SU-DHL-6 (cell line): ENCODE data around the gene TMC3.

Experiments used
- H2AFZ ChIP-seq: fragments of 200-600 bp; sonication (generic); 2 replicates; pipeline ENCODE4 v1.6.1; 2014; ENCODE audit warnings: low read depth, mild to moderate bottlenecking, moderate library complexity, mixed read lengths, antibody characterized with exemption, low read length; ENCODE audit not compliant: severe bottlenecking
- H3F3A ChIP-seq: fragments of 200-600 bp; shearing (Covaris generic); 2 replicates; pipeline ENCODE4 v1.6.0; 2016; ENCODE audit warnings: antibody characterized with exemption, mild to moderate bottlenecking; ENCODE audit not compliant: insufficient read depth
- H3K27ac ChIP-seq: fragments of 200-600 bp; sonication (generic); 2 replicates; pipeline ENCODE4 v1.5.1; 2016; ENCODE audit warnings: low read depth, mild to moderate bottlenecking, low read length, moderate library complexity, mixed read lengths
- H3K27me3 ChIP-seq: fragments of 200-600 bp; sonication (generic), shearing (Covaris generic); 2 replicates; pipeline ENCODE4 v1.6.0; 2014; ENCODE audit warnings: mild to moderate bottlenecking, low read length
- H3K36me3 ChIP-seq: fragments of 200-600 bp; sonication (generic); 2 replicates; pipeline ENCODE4 v1.6.1; 2014; ENCODE audit warnings: mild to moderate bottlenecking, low read length, mixed read lengths
- H3K4me2 ChIP-seq: fragments of 300-600, 200-600 bp; shearing (Covaris generic), sonication (generic); 2 replicates; pipeline ENCODE4 v1.6.0; 2014; ENCODE audit warnings: low read length, low read depth, mild to moderate bottlenecking; ENCODE audit not compliant: poor library complexity, severe bottlenecking
- H3K4me3 ChIP-seq: fragments of 200-600 bp; sonication (generic); 2 replicates; pipeline ENCODE4 v1.5.1; 2014; ENCODE audit warnings: antibody characterized with exemption, low read length, mild to moderate bottlenecking, mixed read lengths; ENCODE audit not compliant: insufficient read depth, poor library complexity, severe bottlenecking
- H3K79me2 ChIP-seq: fragments of 200-600 bp; sonication (generic); 2 replicates; pipeline ENCODE4 v1.6.1; 2014; ENCODE audit warnings: mild to moderate bottlenecking, low read length, moderate library complexity; ENCODE audit not compliant: insufficient read depth
- H3K9ac ChIP-seq: fragments of 200-600 bp; sonication (generic); 2 replicates; pipeline ENCODE4 v1.7.0; 2014; ENCODE audit warnings: mild to moderate bottlenecking, low read length
- H3K9me2 ChIP-seq: fragments of 200-600 bp; sonication (generic); replicated peaks from 2 replicates; pipeline ENCODE4 v1.6.1; 2014; ENCODE audit warnings: low read length; ENCODE audit not compliant: insufficient read depth
- H3K9me3 ChIP-seq: fragments of 200-600 bp; sonication (generic); 2 replicates; pipeline ENCODE4 v1.6.1; 2014; ENCODE audit warnings: low read length, mixed read lengths; ENCODE audit not compliant: insufficient read depth
- H4K20me1 ChIP-seq: fragments of 200-600 bp; sonication (generic); 2 replicates; pipeline ENCODE4 v1.6.1; 2014; ENCODE audit warnings: low read depth, mild to moderate bottlenecking, antibody characterized with exemption, low read length, moderate library complexity, mixed read lengths
- EZH2phosphoT487 ChIP-seq: fragments of 200-600 bp; sonication (generic), shearing (Covaris generic); conservative IDR thresholded peaks from 2 replicates; pipeline ENCODE4 v1.6.1; 2018; ENCODE audit warnings: mild to moderate bottlenecking, antibody characterized with exemption, low read length, moderate library complexity, mixed read lengths
- TF ChIP-seq, protein P1 (sequence below): fragments of 200-600 bp; sonication (generic); IDR thresholded peaks from one replicate; pipeline ENCODE4 v1.5.1; 2017; ENCODE audit warnings: antibody characterized with exemption, mild to moderate bottlenecking, low read length, moderate library complexity; ENCODE audit not compliant: insufficient read depth, poor library complexity, severe bottlenecking

The TMC3 gene

DNA sequence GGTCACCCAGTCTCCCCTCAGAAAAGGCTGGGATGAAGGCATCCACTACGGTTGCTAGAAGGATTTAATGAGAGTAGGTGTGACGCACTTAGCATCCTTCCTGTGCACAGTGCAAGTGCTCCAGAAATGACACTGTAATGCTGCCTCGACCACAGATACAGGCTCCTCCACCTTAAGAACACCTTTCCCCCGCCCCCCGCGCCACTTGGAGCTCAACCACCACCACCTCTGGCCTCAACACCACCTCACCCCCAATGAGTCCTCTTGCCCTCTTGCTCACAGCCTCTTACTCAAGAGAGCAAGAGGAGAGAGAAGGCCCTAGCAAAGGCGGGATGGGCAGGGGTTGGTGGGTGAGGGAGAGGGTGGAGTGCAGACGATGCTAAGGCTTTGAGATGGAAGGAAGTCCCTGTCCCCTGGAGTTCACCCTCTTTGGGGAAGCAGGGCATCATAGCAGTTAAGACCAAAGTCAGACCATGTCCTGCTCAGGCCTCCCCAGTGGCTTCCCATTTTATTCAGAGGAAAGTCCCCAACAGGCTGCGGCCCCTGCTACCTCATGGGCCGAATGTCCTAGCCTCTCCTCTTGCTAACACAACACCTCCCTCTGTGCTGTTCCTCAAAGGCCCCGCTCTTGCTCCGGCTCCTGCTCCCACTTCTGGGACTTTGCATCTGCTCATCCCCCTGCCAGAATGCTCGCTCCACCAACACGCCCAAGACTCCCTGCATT, 58.4 kb downstream of the TMC3 start:
- no peak overlapping the region for H2AFZ ChIP-seq

DNA sequence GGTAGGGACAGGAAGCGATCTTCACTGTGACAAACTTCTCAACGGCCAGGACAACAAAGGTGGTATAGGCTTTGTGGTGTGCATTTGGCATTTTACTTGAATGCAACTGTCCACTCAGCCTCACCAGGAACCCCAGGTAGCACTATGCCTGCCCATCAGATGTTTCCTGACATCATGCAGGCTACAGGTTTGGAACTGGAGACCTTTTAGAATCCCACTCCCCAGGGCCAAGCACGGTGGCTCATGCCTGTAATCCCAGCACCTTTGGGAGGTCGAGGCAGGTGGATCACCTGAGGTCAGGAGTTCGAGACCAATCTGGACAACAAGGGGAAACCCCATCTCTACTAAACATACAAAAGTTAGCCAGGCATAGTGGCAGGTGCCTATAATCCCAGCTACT, 59.6 kb downstream of the TMC3 start:
- H3K9me3 ChIP-seq = no peaks in the 10 kb centered on the region
- peaks cover 6% of the 10 kb centered on the region for H3F3A ChIP-seq
- TF ChIP-seq, protein P1, sequence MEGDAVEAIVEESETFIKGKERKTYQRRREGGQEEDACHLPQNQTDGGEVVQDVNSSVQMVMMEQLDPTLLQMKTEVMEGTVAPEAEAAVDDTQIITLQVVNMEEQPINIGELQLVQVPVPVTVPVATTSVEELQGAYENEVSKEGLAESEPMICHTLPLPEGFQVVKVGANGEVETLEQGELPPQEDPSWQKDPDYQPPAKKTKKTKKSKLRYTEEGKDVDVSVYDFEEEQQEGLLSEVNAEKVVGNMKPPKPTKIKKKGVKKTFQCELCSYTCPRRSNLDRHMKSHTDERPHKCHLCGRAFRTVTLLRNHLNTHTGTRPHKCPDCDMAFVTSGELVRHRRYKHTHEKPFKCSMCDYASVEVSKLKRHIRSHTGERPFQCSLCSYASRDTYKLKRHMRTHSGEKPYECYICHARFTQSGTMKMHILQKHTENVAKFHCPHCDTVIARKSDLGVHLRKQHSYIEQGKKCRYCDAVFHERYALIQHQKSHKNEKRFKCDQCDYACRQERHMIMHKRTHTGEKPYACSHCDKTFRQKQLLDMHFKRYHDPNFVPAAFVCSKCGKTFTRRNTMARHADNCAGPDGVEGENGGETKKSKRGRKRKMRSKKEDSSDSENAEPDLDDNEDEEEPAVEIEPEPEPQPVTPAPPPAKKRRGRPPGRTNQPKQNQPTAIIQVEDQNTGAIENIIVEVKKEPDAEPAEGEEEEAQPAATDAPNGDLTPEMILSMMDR = no peak
- no peak for TF ChIP-seq EZH2phosphoT487
- H3K27me3 ChIP-seq = no peaks in the 10 kb centered on the region
- no peak overlapping the region for H3K9ac ChIP-seq
- no peaks in the 10 kb centered on the region for H4K20me1 ChIP-seq
- H3K4me2 ChIP-seq = no peak overlapping the region
- H3K4me3 ChIP-seq = no peak overlapping the region
- H3K36me3 ChIP-seq = no peaks in the 10 kb centered on the region
- H3K27ac ChIP-seq = no peak overlapping the region
- no peak overlapping the region for H2AFZ ChIP-seq
- no peaks in the 10 kb centered on the region for H3K79me2 ChIP-seq
- no peaks in the 10 kb centered on the region for H3K9me2 ChIP-seq

More for the DNA sequence above, 58.4 kb downstream of the TMC3 start:
- Histone ChIP-seq H3K4me2 (no peak overlapping the region), H3K9ac (no peak overlapping the region), H3K9me2 (no peaks in the 10 kb centered on the region), H3K36me3 (no peaks in the 10 kb centered on the region), H3K79me2 (no peaks in the 10 kb centered on the region), H3K9me3 (no peaks in the 10 kb centered on the region), H4K20me1 (no peaks in the 10 kb centered on the region), H3K4me3 (no peak overlapping the region), H3K27ac (no peak overlapping the region), H3K27me3 (no peaks in the 10 kb centered on the region), H3F3A (peaks cover 6% of the 10 kb centered on the region)
- TF ChIP-seq, protein P1 = no peak

DNA sequence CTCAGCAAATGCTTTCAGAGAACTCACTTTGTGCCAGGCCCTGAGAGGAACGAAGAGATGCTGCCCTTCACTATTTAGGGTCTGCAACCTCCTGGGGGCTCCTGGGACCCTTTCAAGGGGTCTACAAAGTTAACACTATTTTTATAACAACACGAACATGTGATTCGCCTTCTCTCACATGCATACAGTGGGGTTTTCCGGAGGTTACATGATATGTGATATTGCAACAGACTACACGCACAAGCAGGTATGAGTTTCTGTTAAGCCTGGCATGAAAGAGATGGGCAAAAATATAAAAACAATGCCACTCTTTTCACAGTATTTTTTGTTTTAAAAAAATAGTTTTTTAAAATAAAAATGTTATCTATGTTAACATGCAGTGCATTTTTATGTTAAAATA, 60.3 kb downstream of the TMC3 start:
- Histone ChIP-seq H2AFZ (no peak overlapping the region), H3K4me3 (no peak overlapping the region), H3K27me3 (no peaks in the 10 kb centered on the region), H3K36me3 (no peaks in the 10 kb centered on the region), H3K9me2 (no peaks in the 10 kb centered on the region), H4K20me1 (no peaks in the 10 kb centered on the region), H3K27ac (no peak overlapping the region), H3K79me2 (no peaks in the 10 kb centered on the region), H3K9ac (no peak overlapping the region), H3K9me3 (no peaks in the 10 kb centered on the region), H3K4me2 (no peak overlapping the region), H3F3A (peaks cover 6% of the 10 kb centered on the region)
- TF ChIP-seq, protein P1 = no peak
- TF ChIP-seq EZH2phosphoT487 = no peak
